Eye (tissue), 1 donor: ENCODE results near the gene CTSZ.
"Not testable (repeated sequence)": the region's sequence is repeated elsewhere in the genome, so short reads cannot be mapped to it uniquely, and the experiment has no call there.

ENCODE experiments used
- DNase-seq: peaks from one replicate; pipeline ENCODE4 v3.0.0-alpha.2; 2015

Gene CTSZ

DNA sequence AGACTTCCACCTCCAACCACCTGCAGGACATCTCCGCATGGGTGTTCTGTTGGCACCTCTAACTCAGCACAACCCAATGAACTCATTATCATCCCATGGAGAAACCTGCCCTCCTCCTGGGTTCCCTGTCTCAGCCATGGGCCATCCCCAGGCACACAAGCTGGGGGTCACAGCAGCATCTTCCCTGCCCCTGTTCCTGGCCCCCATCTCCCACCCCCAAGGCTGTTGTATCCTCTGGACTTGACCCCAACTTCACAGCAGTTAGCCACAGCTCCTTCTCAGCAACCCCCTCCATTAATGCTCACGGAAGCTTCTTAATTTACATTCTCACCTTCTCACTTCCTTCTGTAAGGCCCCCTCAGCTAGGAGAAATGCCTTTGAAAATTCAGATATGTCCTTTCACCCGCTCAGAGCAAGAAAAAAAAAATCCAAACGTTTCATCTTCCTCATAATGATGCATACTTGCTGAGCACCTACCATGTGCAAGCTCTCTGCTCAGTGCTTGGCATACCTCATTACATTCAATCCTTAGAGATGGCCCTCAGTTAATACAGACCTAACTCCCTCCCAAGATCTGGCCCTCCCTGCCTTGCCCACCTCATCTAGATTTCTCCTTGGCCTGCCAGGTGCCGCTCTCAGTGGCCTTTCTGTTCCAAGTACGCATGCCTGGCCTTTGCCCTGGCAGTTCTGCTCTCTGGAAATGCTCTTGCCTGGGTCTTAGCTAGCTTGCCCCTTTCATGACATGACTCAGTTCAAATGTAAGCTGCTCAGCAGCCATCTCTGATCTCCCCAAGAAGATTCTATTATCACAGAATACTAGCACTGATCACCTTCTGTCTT, 28.5 kb downstream of the CTSZ start:
- DNase-seq = no peak

DNA sequence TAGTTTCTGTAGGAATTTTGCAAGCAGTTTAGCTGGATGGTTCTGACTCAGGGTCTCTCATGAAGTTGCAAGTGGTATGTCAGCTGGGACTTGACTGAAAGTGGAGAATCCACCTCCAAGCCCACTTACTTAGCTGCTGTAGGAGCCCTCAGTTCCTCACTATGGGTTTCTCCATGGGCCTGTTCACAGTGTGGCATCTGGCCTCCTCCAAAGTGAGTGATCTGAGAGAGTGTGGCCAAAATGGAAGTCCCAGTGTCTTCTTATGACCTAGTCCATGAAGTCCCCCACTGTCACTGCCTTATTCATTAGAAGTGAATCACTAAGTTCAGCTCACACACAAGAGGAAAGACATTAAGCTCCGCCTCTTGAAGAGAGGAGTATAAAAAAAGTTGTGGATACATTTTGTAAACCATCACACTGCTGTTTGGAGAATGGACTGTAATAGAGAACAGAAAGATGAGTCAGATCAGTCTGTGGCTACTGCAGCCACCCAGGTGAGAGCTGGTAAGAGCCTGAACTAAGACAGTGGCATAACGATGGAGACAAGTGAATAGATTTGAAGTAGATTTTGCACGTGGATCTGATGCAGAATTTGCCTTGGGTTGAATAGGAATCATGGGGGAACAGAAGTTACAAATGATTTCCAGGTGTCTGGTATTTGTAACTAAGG, 30.9 kb downstream of the CTSZ start:
- DNase-seq = no peak

DNA sequence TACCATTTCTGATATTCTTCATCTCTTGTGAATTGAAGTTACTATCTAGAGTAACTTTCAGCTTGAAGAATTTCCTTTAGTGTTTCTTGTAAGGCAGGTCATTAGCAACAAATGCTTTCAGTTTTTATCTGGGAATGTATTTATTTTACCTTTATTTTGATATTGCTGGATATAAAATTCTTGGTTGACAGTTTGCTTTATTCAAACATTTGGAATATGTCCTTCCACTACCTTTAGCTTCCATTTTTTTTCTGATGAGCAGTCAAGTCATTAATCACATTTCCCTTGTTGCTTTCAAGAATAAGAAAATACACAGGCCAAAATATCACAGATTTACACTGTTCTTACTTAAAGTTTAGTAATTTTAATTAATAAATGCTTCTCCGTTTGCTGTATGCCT, 31.7 kb downstream of the CTSZ start:
- DNase-seq = no peak

DNA sequence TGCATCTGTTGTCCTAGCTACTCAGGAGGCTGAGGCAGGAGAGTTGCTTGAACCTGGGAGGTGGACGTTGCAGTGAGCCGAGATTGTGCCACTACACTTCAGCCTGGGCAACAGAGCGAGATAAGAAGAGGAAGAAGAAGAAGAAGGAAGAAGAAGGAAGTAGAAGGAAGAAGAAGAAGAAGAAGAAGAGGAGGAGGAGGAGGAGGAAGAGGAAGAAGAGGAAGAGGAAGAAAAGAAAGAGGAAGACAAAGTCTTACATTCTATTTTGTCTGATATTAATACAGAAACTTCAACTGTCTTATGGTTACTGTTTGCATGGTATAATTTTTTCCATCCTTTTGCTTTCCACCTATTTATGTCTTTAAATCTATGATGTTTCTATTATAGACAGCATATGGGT, 33.2 kb downstream of the CTSZ start:
- no peak for DNase-seq

DNA sequence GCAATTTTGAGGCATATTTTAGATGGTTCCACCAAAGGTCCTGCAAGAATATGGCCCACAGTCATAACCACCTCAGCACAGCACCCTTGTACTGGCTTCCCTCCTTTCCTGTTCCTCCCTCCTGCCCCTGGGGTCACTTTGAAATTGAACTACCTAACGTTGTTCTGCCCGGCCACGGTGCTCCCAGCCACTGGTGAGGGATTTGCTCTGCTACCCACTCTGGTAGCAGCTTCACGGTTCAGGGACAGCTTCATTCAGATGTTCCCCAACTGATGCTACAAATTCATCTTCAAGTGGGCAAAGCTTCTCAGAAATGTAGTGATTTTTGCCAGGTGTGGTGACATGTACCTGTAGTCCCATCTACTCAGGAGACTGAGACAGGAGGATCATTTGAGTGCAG, 33.9 kb downstream of the CTSZ start:
- DNase-seq = no peak

DNA sequence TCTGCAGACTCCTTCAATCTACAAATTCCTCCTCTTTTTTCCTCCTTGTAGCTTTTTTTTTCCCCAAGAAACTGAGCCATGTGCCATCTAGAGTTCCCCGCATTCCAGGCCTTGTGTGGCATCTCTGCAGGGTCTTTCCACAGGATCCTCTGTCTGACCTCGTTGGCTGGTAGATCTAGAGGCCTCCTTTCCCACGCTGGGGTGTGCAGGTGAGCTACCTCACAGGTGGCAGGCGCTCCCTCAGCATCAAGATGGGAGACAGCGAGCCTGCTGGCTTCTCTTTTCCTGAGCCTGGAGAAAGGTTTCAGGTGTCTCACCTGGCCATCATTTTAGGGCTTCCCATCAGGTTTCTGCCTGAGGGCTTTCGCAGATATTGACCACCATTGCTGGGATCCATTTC, 35.6 kb downstream of the CTSZ start:
- DNase-seq = no peak

DNA sequence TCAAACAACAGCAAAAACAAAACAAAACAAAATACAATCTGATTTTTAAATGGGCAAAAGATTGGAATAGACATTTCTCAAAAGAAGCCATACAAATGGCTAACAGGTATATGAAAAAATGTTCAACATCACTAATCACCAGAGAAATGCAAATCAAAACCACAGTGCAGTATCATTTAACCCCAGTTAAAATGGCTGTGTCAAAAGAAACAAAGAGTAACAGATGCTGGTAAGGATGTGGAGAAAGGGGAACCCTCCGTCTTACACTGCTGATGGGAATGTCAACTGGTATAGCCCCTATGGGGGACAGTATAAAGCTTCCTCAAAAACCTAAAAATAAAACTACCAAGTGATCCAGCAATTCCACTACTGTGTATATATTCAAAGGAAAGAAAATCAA, 36.9 kb downstream of the CTSZ start:
- DNase-seq = no peak

DNA sequence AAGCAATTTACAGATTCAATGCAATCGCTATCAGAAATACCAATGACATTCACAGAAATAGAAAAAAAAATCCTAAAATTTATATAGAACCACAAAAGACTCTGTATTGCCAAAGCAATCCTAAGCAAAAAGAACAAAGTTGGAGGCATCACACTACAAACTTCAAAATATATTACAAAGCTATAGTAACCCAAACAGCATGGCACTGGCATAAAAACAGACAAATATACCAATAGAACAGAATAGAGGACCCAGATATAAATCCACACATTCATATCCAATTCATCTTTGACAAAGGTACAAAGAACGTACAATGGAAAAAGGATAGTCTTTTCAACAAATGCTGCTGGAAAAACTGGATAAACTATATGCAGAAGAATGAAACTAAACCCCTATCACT, 37.6 kb downstream of the CTSZ start:
- no peak for DNase-seq

DNA sequence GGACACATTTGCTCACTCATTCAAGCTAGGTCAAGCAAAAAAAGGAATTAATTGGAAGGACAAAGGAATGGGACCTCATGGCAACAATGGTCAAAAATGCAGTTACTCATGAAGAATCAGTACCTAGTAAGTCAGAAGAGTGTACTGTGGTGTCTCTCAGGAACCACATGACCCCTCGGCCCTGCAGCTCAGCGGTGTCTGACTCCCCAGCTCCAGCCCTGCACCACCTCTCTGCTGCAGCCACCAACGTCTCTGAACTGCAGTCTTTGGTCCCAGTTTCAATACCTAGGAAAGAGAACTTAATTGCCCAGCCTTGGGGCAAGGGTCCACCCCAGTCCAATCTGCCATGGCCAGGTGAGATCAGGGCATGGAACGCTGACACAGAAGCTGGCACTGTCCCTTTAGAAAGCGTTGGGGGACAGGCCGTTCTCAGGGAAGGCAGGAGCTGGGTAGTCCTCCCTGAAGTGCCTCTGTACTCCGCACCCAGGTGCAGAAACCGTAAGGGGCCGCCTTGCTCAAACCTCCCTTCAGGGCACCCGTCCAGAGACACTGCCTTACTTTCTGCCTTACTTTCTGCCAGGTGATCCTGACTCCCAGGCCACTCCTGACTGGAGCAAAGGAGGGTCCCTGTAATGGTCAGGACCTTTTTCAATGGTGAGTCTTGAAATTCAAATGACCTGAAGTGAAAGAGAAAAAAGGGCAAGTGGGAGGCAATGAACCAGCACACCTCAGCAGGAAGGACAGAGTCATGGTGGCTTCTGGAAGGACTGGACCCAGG, 39.2 kb downstream of the CTSZ start:
- DNase-seq = no peak

DNA sequence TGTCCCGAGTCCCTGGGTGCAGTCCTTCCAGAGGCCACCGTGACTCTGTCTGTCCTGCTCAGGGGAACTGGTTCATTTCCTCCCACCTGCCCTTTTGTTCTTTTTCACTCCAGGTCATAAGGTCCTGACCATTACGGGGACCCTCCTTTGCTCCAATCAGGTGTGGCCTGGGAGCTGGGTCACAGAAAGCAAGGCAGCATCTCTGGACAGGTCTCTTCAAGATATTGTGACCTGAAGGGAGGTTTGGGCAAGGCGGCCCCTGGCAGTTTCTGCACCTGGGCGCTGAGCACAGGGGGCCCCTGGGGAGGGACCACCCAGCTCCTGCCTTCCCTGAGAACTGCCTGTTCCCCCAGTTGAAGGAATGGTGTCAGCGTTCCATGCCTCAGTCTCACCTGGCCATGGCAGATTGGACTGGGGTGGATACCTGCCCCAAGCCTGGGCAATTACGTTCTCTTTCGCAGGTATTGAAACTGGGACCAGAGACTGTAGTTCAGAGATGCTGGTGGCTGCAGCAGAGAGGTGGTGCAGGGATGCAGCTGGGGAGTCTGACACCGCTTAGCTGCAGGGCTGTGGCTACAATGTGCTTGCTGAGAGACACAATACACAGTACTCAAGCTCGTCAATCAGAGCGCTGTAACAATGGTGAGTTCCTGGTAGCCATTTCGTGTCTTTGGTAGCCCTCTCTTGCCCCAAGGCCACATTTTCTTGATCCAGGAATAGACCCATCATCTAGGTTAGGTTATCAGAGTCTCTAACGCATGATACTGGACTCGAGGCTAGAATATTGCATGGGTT, 41.6 kb downstream of the CTSZ start:
- no peak for DNase-seq

DNA sequence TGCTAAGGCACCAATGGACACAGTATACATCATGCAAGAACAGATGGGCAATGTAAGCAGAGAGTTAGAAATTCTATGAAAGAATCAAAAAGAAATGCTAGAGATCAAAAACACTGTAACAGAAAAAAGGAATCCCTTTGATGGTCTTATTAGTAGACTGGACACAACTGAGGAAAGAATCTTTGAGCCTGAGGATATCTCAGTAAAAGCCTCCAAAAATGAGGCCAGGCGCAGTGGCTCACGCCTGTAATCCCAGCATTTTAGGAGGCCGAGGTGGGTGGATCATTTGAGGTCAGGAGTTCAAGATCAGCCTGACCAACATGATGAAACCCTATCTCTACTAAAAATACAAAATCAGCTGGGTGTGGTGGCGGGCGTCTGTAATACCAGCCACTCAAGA, 43.1 kb downstream of the CTSZ start:
- not testable (repeated sequence) for DNase-seq

DNA sequence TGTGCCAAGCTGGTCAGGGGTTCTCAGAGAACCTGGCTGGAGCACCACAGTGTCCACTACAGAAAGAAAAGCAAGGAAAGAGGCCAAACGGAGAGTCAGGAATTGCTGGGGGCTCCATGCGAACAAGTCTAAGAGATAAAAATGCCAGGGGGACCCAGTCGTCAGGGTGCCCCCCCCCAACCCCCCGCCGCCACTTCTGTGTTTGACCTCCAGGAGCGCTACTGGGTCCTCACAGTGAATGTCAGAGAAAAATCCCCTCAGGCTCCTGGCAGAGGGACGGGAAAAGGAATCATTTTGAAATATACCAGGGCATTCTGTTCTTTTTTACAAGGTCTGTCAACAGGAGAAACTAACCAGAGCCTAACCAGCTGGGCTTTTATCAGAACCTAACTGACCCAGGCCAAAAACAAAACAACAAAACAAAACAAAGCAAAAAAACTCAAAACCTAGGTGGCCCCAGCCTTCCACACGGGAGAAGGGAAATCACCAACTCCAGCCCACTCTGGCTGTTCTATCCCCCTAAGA, 43.9 kb downstream of the CTSZ start:
- DNase-seq = no peak

DNA sequence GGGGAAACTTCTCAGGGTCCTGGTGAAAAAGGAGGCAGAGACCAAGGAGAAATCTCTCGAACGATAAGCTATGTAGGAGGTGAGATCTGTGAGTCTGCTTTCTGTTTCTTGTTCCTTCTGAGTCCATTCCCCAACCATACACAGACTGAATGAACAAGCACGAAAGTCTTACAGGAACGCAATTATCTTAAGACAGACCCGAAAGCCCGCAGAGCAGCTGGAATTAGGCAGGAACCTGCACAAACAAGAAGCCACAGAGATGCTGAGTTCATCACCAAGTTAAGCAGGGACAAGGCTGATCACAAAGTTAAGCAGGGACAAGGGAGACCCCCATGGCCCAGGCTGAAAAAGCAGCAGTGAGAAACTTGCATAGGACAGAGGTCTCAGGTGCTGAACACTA, 47.4 kb downstream of the CTSZ start:
- no peak for DNase-seq

DNA sequence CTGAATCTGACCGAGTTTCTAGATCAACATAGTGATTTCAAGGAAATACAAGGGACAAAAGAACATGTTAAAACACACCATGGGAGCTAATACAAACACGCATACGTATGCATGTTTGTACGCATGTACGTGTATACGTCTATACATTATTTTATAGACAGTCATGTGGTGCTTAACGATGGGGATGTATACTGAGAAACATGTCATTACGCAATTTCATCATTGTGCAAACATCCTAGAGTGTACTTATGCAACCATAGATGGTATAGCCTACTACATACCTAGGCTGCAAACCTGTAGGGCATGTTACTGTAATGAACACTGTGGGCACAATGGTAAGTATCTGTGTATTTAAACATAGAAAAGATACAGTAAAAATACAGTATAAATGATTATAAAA, 51.0 kb downstream of the CTSZ start:
- DNase-seq = no peak

DNA sequence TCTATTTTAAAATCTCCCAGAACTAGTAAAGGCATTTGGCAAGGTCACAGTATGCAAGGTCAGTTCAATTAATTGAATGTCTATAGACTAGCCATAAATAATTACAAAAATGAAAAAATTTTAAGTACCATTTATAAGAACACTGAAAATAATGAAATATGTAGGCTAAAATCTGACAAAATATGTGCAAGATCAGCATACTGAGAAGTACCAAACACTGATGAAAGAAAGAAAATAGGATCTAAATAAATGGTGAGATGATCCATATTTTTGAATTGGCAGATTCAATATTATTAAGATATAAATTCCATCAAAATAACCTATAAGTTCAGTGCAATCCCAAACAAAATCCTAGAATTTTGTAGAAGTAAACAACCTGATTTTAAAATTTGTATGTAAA, 54.0 kb downstream of the CTSZ start:
- no peak for DNase-seq

DNA sequence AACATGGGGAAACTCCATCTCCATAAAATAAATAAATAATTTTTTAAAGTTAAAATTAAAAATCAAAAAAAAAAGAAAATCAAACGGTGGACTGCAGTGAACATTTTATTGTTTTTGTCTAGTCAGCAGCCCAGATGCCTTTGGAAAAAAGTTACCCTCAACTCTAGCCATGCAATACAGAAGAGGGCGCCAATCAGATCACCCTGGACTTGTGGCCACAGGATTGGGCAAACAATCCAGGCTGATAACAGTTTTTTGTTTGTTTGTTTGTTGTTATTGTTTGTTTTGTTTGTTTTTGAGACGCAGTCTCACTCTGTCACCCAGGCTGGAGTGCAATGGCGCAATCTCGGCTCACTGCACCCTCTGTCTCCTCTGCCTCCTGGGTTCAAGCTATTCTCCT, 56.5 kb downstream of the CTSZ start:
- no peak for DNase-seq

DNA sequence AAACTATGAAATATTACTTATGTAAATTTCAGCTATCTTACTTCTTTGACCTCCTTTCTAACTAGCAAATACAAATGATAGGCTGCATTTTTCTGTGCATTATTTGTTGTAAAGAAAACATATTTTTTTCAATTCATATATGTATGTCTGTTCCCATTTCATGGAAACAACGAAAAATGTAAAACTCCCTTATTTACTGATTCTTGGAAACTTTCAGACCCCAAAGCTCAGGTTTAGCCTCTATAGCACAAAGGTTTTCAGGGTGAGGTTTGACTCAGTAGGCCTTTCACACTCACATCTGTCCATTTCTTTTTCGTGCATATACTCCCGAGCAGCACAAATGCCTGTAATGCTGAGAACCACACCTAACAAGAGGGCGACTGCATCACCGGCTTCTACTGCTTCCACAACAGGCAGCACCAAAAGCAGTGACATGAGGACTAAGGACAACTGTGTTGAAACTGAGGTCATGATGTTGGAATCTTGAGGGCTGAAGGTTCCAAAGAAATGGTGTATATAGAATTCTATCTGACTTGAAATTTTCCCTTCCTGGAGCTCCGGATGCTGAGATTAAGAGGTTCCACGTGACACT, 59.2 kb downstream of the CTSZ start:
- DNase-seq = not testable (repeated sequence)

DNA sequence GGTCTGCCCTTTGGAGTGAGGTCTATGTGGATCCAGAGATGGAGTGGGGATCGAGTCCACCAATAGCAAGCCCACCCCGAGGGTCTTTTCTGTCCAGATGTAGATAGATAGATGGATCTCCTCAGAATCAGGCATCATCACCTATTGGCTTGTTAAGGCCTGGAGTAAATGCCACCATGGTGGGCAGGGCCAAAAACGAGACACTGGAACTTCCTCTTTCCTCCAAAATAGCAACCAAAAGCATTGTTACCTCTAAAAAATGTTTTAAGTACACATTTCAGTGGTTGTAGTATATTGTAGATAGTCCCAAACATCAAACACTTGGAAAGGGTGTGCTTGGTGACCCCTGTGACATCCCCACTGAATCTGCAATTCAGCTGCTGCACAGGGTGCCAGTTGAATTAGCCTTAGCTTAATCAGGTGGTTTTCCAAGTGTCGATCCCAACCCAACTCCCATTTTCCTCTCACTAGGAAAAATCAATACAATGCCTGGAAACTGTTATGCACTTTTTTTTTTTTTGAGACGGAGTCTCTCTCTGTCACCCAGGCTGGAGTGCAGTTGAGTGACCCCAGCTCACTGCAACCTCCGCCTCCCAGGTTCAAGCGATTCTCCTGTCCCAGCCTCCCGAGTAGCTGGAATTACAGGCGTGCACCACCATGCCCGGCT, 61.0 kb downstream of the CTSZ start:
- no peak for DNase-seq
